Spleen (tissue), 11 donors: ENCODE measurements around the gene ZFC3H1. TPM values are rescaled to one million over a fixed set of nuclear protein-coding genes. Genes with fewer than 3 reads are reported as not detected.

Experiments used
- DNase-seq: peaks from one replicate; pipeline ENCODE4 v3.0.0-alpha.2; 2020
- H3K27ac ChIP-seq, 8 donors: fragments of 200-600 bp; sonication (generic) in 7 of 8; 1 replicate in 4 of 8; 2 replicates in 4 of 8; pipeline versions ENCODE4 v1.5.0 to v1.8.0; 2016 to 2021; ENCODE audit warnings: inconsistent platforms in 4 of 8, mild to moderate bottlenecking in 4 of 8, moderate library complexity in 1 of 8
- H3K27me3 ChIP-seq, 7 donors: fragments of 200-600 bp; sonication (generic) in 6 of 7; replicated peaks in 1 of 7; 1 replicate in 4 of 7; 2 replicates in 3 of 7; pipeline versions ENCODE4 v1.5.0 to v1.8.0; 2016 to 2021; ENCODE audit warnings: inconsistent platforms in 3 of 7, mild to moderate bottlenecking in 1 of 7
- H3K36me3 ChIP-seq, 6 donors: fragments of 200-600 bp; sonication (generic) in 5 of 6; 1 replicate in 4 of 6; 2 replicates in 2 of 6; pipeline versions ENCODE4 v1.5.0 to v1.8.0; 2016 to 2021; ENCODE audit warnings: inconsistent platforms in 2 of 6
- H3K4me1 ChIP-seq, 6 donors: fragments of 200-600 bp; sonication (generic) in 5 of 6; 1 replicate in 3 of 6; 2 replicates in 3 of 6; pipeline versions ENCODE4 v1.5.0 to v1.8.0; 2016 to 2021; ENCODE audit warnings: inconsistent platforms in 3 of 6
- H3K4me3 ChIP-seq, 8 donors: fragments of 200-600 bp; sonication (generic) in 7 of 8; 1 replicate in 4 of 8; 2 replicates in 4 of 8; pipeline versions ENCODE4 v1.5.0 to v1.8.0; 2016 to 2021; ENCODE audit warnings: inconsistent platforms in 4 of 8, mild to moderate bottlenecking in 4 of 8, moderate library complexity in 2 of 8
- H3K9me3 ChIP-seq, 8 donors: fragments of 200-600 bp; sonication (generic) in 7 of 8; 1 replicate in 4 of 8; 2 replicates in 4 of 8; pipeline versions ENCODE4 v1.5.0 to v1.8.0; 2016 to 2021; ENCODE audit warnings: inconsistent platforms in 4 of 8
- CTCF ChIP-seq, 11 experiments: fragments of 200-600 bp in 7 of 11; fragments of 450-650 bp in 4 of 11; sonication (generic) in 4 of 11; IDR thresholded peaks in 8 of 11; conservative IDR thresholded peaks in 3 of 11; 1 replicate in 7 of 11; 2 replicates in 4 of 11; pipeline versions ENCODE4 v1.4.0 to v1.8.0; 2016 to 2021; ENCODE audit warnings: antibody characterized with exemption in 11 of 11, inconsistent platforms in 4 of 11, mild to moderate bottlenecking in 1 of 11
- POLR2A ChIP-seq, 3 donors: fragments of 450-650 bp; IDR thresholded peaks; one replicate each; pipeline ENCODE4 v1.5.1; 2017; ENCODE audit warnings: antibody characterized with exemption in 3 of 3, mild to moderate bottlenecking in 1 of 3
- POLR2AphosphoS5 ChIP-seq, 3 donors: sonication (generic); formaldehyde crosslinking; IDR thresholded peaks; one replicate each; pipeline ENCODE4 v1.5.1; 2017; ENCODE audit warnings: antibody characterized with exemption in 3 of 3
- WGBS, 5 donors: extraction: QIAGEN DNeasy Blood & Tissue Kit in 3 of 5; methylation state at CpG; one replicate each; pipeline versions ENCODE4 v1.1.5 to v1.1.7; 2013 to 2018; 5-methylcytosine and 5-hydroxymethylcytosine counted together
- intact Hi-C: fragments of 100-400 bp; cut with DNase I; formaldehyde crosslinking; loops from one replicate; pipeline ENCODE4 v1.15.0; 2023; ENCODE audit warnings: low total_unique reads
- polyA plus RNA-seq, 3 donors: library from polyadenylated mRNA; stranded (reverse); fragments of 200-250 nt; gene quantifications; one replicate each; pipeline ENCODE4 v1.2.1, GENCODE V29; 2013
- total RNA-seq, 7 donors: library from RNA; depleted of rRNA in 3 of 7; stranded (reverse); fragments of >200 nt in 3 of 7; fragmentation: NEBNext Ultra II Directional in 4 of 7; extraction: Animal tissue kit (Norgen Biotek cat#: 25700) in 4 of 7; gene quantifications; one replicate each; pipeline versions ENCODE4 v1.1.0 to v1.2.1, GENCODE V29; 2016 to 2021
- donor health status: healthy with polysubstance abuse.
- donor health status: DM: no; HTN: no; CAD: no; lungs with moderate emphysema.
- donor health status: DM: no; HTN: no; CAD: no.
- donor health status: Bipolar disorder and iron deficiency.
- donor health status: healthy.
- donor health status: DM: no; HTN: no; CAD: no.
- donor health status: DM: yes; HTN: yes; CAD: no.

ZFC3H1 gene
- total and polyA plus RNA-seq, 10 donors = 21.4 to 139 (median 77.8) TPM

GRCh38 chr12:71602761-71603577 is 60.7 kb downstream of the ZFC3H1 start:
- Histone ChIP-seq H3K4me3 (no peak overlapping the region), H3K9me3 (peaks cover 0 to 10% (median 0%) of the 10 kb centered on the region in 8 donors), H3K27me3 (no peaks in the 10 kb centered on the region), H3K27ac (no peak overlapping the region), H3K36me3 (peaks cover 0 to 30% (median 16%) of the 10 kb centered on the region in 6 donors), H3K4me1 (no peaks in the 10 kb centered on the region)
- intact Hi-C loops = no loop called here
- WGBS, 5 donors = 80 to 83% (median 81%) methylated on average over 10 of the region's 10 CpGs
- TF ChIP-seq POLR2AphosphoS5 (IDR thresholded peaks at IDR 0.05) (no peak), CTCF (IDR thresholded peaks at IDR 0.05 in 8 of 11, conservative IDR thresholded peaks at IDR 0.05 in 3 of 11) (no peak), POLR2A (IDR thresholded peaks at IDR 0.05) (no peak)
- DNase-seq = no peak

- no peak overlapping the region for H3K4me3 ChIP-seq
- TF ChIP-seq POLR2A (IDR thresholded peaks at IDR 0.05) (no peak), POLR2AphosphoS5 (IDR thresholded peaks at IDR 0.05) (no peak), CTCF (IDR thresholded peaks at IDR 0.05 in 8 of 11, conservative IDR thresholded peaks at IDR 0.05 in 3 of 11) (no peak)
- peaks cover 0 to 16% (median 4%) of the 10 kb centered on the region in 6 donors for H3K36me3 ChIP-seq
- H3K9me3 ChIP-seq = peaks cover 0 to 10% (median 0%) of the 10 kb centered on the region in 8 donors
- H3K27me3 ChIP-seq = peaks cover 0 to 5% (median 0%) of the 10 kb centered on the region in 7 donors
- H3K4me1 ChIP-seq = no peaks in the 10 kb centered on the region
- no peak for DNase-seq
- intact Hi-C loops = no loop called here
- no peak overlapping the region for H3K27ac ChIP-seq
Observed at GRCh38 chr12:71601546-71601945, 62.1 kb downstream of the ZFC3H1 start.

- intact Hi-C loops = no loop called here
- Histone ChIP-seq H3K9me3 (peaks cover 0 to 10% (median 0%) of the 10 kb centered on the region in 8 donors), H3K4me3 (no peak overlapping the region), H3K27me3 (peaks cover 0 to 11% (median 0%) of the 10 kb centered on the region in 7 donors), H3K36me3 (no peaks in the 10 kb centered on the region), H3K27ac (no peak overlapping the region), H3K4me1 (no peaks in the 10 kb centered on the region)
- TF ChIP-seq CTCF (IDR thresholded peaks at IDR 0.05 in 8 of 11, conservative IDR thresholded peaks at IDR 0.05 in 3 of 11) (no peak), POLR2AphosphoS5 (IDR thresholded peaks at IDR 0.05) (no peak), POLR2A (IDR thresholded peaks at IDR 0.05) (no peak)
- DNase-seq = no peak
Observed at GRCh38 chr12:71599210-71599609, 64.4 kb downstream of the ZFC3H1 start.

- Histone ChIP-seq H3K27me3 (peaks cover 0 to 42% (median 5%) of the 10 kb centered on the region in 7 donors), H3K27ac (no peak overlapping the region), H3K4me1 (no peaks in the 10 kb centered on the region), H3K36me3 (no peaks in the 10 kb centered on the region), H3K9me3 (peaks cover 0 to 5% (median 0%) of the 10 kb centered on the region in 8 donors), H3K4me3 (no peak overlapping the region)
- TF ChIP-seq CTCF (IDR thresholded peaks at IDR 0.05 in 8 of 11, conservative IDR thresholded peaks at IDR 0.05 in 3 of 11) (no peak), POLR2AphosphoS5 (IDR thresholded peaks at IDR 0.05) (no peak), POLR2A (IDR thresholded peaks at IDR 0.05) (no peak)
- 58 to 78% (median 68%) methylated on average over 5 of the region's 5 CpGs for WGBS, 5 donors
- no peak for DNase-seq
- intact Hi-C loops = no loop called here
Observed at GRCh38 chr12:71594214-71594948, 69.3 kb downstream of the ZFC3H1 start.
